ENCODE results near the gene GPR78. TPM values are rescaled to one million over a fixed set of nuclear protein-coding genes. Genes with fewer than 3 reads are reported as not detected.

GPR78 gene
- total RNA-seq, 1 donor from 2014 or later: 0.16 TPM

DNA sequence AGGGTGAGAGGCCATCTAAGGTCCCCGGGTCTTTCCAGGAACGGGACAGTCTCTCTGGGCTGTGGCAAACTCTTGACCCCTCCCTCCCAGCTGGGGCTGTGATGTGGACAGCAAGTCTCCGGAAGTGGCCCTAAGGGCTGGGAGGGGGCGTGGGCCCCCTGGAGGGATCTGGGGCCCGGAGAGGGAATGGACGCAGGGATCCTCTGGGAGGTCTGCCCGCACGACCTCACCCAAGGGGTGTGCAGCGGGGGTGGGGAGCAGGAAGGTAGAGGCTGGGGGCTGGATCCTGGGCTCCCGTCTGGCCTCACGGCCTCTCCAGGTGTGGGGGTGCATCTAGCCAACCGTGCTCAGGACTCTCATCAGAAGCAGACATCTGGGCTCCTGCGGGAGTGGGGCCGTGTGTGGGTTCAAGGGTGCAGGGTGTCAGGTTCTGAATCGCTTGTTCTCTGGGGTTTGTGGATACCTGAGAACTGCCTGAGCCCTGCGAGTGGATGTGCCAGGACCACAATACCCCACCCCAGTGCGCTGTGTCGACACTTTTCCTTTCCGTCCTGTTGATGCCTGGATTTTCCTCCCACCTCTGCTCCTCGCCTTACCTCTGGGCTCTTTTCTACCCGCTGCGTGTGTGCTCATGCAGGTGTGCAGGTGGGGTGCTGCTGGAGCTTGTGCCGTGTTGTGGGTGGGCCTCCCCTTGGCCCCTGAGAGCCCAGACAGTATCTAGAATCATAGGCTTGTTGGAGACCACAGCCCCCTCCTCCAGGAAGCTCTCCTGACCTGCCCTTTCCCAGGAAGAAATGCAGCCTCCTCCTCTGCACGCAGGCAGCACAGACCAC, 13.3 kb downstream of the GPR78 start:
- Mint-ChIP-seq H3K9me3 (ENCODE audit: unreplicated experiment) (no peaks in the 10 kb centered on the region), H3K4me3 (ENCODE audit: unreplicated experiment) (peak overlapping the region; percentile 20), H3K27me3 (ENCODE audit: low read depth, unreplicated experiment) (peaks cover 64% of the 10 kb centered on the region), H3K36me3 (ENCODE audit: low read depth, unreplicated experiment) (no peaks in the 10 kb centered on the region), H3K4me1 (ENCODE audit: low read depth, unreplicated experiment) (no peaks in the 10 kb centered on the region), H3K27ac (ENCODE audit: unreplicated experiment) (no peak overlapping the region)
- Histone ChIP-seq H3K27me3 (ENCODE audit: insufficient read depth, low read length) (peaks cover 35% of the 10 kb centered on the region), H3K4me3 (ENCODE audit: insufficient read depth, low read depth, low read length) (no peak overlapping the region), H3K4me2 (ENCODE audit: low read length) (peak overlapping the region; percentile 76), H2AFZ (ENCODE audit: low read depth, low read length) (no peak overlapping the region), H3K79me2 (ENCODE audit: insufficient read depth, low read length) (no peaks in the 10 kb centered on the region), H3K36me3 (ENCODE audit: insufficient read depth, low read length) (no peaks in the 10 kb centered on the region), H3K27ac (ENCODE audit: low read depth, low read length) (no peak overlapping the region), H3K9me3 (ENCODE audit: insufficient read depth, low read depth, low read length) (no peaks in the 10 kb centered on the region), H3K9ac (ENCODE audit: low read length) (peak overlapping the region; percentile 52), H3K4me1 (ENCODE audit: insufficient read depth, low read length) (peaks cover 7% of the 10 kb centered on the region), H4K20me1 (ENCODE audit: insufficient read depth, low read length) (peaks cover 6% of the 10 kb centered on the region)
- no peak for FAIRE-seq
- TF ChIP-seq, protein P1, sequence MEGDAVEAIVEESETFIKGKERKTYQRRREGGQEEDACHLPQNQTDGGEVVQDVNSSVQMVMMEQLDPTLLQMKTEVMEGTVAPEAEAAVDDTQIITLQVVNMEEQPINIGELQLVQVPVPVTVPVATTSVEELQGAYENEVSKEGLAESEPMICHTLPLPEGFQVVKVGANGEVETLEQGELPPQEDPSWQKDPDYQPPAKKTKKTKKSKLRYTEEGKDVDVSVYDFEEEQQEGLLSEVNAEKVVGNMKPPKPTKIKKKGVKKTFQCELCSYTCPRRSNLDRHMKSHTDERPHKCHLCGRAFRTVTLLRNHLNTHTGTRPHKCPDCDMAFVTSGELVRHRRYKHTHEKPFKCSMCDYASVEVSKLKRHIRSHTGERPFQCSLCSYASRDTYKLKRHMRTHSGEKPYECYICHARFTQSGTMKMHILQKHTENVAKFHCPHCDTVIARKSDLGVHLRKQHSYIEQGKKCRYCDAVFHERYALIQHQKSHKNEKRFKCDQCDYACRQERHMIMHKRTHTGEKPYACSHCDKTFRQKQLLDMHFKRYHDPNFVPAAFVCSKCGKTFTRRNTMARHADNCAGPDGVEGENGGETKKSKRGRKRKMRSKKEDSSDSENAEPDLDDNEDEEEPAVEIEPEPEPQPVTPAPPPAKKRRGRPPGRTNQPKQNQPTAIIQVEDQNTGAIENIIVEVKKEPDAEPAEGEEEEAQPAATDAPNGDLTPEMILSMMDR (IDR thresholded peaks at IDR 0.05; ENCODE audit: insufficient read depth, low read depth, low read length): no peak
- no peak for DNase-seq (ENCODE audit: low read depth)

DNA sequence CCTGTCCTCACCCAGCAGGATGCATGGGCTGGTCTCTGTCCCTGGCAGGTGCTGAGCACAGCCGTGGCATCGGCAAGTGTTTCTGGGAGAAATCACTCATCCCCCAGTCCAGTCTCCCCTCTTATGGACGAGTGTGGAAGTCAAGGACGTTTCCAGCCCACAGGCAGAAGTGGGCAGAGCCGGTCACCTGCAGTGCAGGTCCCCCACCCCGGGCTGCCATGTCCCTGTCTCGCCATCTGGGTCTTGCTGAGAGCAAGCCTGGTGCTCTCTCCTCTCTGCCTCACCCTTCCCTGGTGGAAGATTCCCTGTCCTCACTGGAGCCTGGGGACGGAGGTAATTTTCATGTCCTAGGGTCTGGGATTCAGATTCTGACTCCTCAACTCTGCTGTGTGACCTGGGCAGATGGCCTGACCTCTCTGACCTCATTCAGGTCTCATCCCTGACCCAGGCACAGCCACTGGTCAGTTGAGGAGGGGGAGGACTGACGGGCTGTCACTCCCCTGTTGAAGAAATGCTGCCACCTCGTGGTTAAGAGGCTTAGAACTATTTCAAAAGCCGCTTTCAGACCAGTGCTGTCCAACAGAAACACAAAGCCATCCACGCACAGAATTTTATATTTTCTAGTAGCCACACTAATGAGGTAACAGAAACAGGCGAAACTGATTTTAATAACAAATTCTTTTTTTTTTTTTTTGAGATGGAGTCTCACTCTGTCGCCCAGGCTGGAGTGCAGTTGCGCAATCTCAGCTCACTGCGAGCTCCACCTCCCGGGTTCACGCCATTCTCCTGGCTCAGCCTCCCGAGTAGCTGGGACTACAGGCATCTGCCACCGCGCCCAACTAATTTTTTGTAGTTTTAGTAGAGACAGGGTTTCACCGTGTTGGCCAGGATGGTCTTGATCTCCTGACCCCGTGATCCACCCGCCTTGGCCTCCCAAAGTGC, 14.2 kb downstream of the GPR78 start:
- H3K36me3 Mint-ChIP-seq (ENCODE audit: low read depth, unreplicated experiment): no peaks in the 10 kb centered on the region
- H3K4me2 ChIP-seq (ENCODE audit: low read length): no peak overlapping the region
- no peak overlapping the region for H3K9ac ChIP-seq (ENCODE audit: low read length)
- DNase-seq (ENCODE audit: low read depth): peak; percentile 34
- H2AFZ ChIP-seq (ENCODE audit: low read depth, low read length): no peak overlapping the region
- H3K36me3 ChIP-seq (ENCODE audit: insufficient read depth, low read length): no peaks in the 10 kb centered on the region
- H3K9me3 ChIP-seq (ENCODE audit: insufficient read depth, low read depth, low read length): no peaks in the 10 kb centered on the region
- H3K27ac Mint-ChIP-seq (ENCODE audit: unreplicated experiment): no peak overlapping the region
- no peaks in the 10 kb centered on the region for H3K79me2 ChIP-seq (ENCODE audit: insufficient read depth, low read length)
- no peak for FAIRE-seq
- H3K27me3 Mint-ChIP-seq (ENCODE audit: low read depth, unreplicated experiment): peaks cover 63% of the 10 kb centered on the region
- no peak for TF ChIP-seq EZH2 (IDR thresholded peaks at IDR 0.05; ENCODE audit: insufficient read depth, low read length)
- TF ChIP-seq, protein P1 (IDR thresholded peaks at IDR 0.05; ENCODE audit: insufficient read depth, low read depth, low read length): peak; percentile 64
- H3K27ac ChIP-seq (ENCODE audit: low read depth, low read length): no peak overlapping the region
- peaks cover 33% of the 10 kb centered on the region for H3K27me3 ChIP-seq (ENCODE audit: insufficient read depth, low read length)
- no peak overlapping the region for H3K4me3 ChIP-seq (ENCODE audit: insufficient read depth, low read depth, low read length)
- peaks cover 11% of the 10 kb centered on the region for H3K4me1 ChIP-seq (ENCODE audit: insufficient read depth, low read length)
- H3K4me3 Mint-ChIP-seq (ENCODE audit: unreplicated experiment): peak overlapping the region; percentile 4
- no peaks in the 10 kb centered on the region for H3K4me1 Mint-ChIP-seq (ENCODE audit: low read depth, unreplicated experiment)
- no peaks in the 10 kb centered on the region for H3K9me3 Mint-ChIP-seq (ENCODE audit: unreplicated experiment)
- H4K20me1 ChIP-seq (ENCODE audit: insufficient read depth, low read length): peaks cover 6% of the 10 kb centered on the region
